Activated B cell treated with CpG ODN at 0.5 μM for 24 hours (primary cell): ENCODE data around the gene RAPGEF2. TPM values are rescaled to one million over a fixed set of nuclear protein-coding genes. Genes with fewer than 3 reads are reported as not detected.

Experiments
- ATAC-seq: fragments of 200-7000 bp; cut with Tn5 transposase; one replicate; pipeline ENCODE4 v1.10.0; 2021; ENCODE audit warnings: low read depth, mild to moderate bottlenecking, moderate library complexity
- CTCF ChIA-PET: fragments of 350-600 bp; sonication (Branson Sonifier 250); formaldehyde crosslinking; loops from one replicate; lab custom pipeline; 2021; ENCODE audit warnings: antibody characterized with exemption; lab: Charles Lee
- POLR2A ChIA-PET: fragments of 350-600 bp; sonication (Branson Sonifier 250); formaldehyde crosslinking; loops from one replicate; lab custom pipeline; 2021; ENCODE audit warnings: antibody characterized with exemption; lab: Charles Lee
- DNase-seq: peaks from one replicate; pipeline ENCODE4 v3.0.0; 2022
- H3K27ac Mint-ChIP-seq: one replicate; pipeline ENCODE4 v1.8.0; 2020; ENCODE audit warnings: mixed read lengths
- H3K27me3 Mint-ChIP-seq: one replicate; pipeline ENCODE4 v1.8.0; 2021; ENCODE audit warnings: mixed read lengths
- H3K36me3 Mint-ChIP-seq: one replicate; pipeline ENCODE4 v1.8.0; 2021; ENCODE audit warnings: low read depth, mixed read lengths
- H3K4me1 Mint-ChIP-seq: one replicate; pipeline ENCODE4 v1.8.0; 2021; ENCODE audit warnings: mixed read lengths
- H3K4me3 Mint-ChIP-seq: one replicate; pipeline ENCODE4 v1.8.0; 2020; ENCODE audit warnings: mild to moderate bottlenecking, mixed read lengths
- H3K9me3 Mint-ChIP-seq: one replicate; pipeline ENCODE4 v1.8.0; 2020; ENCODE audit warnings: mixed read lengths
- intact Hi-C: fragments of 100-400 bp; cut with micrococcal nuclease; formaldehyde crosslinking; loops from one replicate; pipeline ENCODE4 v1.15.1; 2024
- total RNA-seq: library from RNA; stranded (reverse); gene quantifications from 2 replicates; pipeline ENCODE4 v1.2.3, GENCODE V29; 2022
- TF ChIP-seq, protein P1 (sequence below): fragments of 200-600 bp; IDR thresholded peaks from one replicate; pipeline ENCODE4 v1.8.0; 2022; ENCODE audit warnings: antibody characterized with exemption, mild to moderate bottlenecking

RAPGEF2 gene
- total RNA-seq, 1 donor from 2014 or later: 22.9 TPM

DNA sequence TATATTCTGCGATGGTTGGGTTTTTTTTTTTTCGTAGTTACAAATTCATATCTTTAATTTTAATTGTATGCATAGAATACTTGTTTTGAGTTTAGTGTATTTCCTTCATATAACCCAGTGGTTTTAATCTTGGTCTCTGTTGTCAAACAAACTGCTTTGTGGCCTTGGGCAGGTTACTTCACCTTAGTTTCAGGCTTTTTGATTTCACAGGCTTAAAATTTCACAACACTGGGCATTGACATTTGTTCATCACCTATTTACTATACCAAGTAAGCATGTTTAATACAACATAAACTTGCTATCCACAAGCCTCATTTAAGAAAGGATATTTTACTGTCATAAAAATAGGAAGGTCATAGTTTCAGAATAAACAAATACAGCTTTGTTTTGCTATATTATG is 14.7 kb downstream of the RAPGEF2 start:
- Mint-ChIP-seq H3K4me1 (peaks cover 11% of the 10 kb centered on the region), H3K9me3 (no peaks in the 10 kb centered on the region), H3K36me3 (no peaks in the 10 kb centered on the region), H3K27me3 (no peaks in the 10 kb centered on the region), H3K4me3 (no peak overlapping the region), H3K27ac (no peak overlapping the region)
- DNase-seq (no peak), ATAC-seq (no peak)
- intact Hi-C loops: no loop called here
- ChIA-PET POLR2A (no interaction called here), CTCF (no interaction called here)
- TF ChIP-seq, protein P1, sequence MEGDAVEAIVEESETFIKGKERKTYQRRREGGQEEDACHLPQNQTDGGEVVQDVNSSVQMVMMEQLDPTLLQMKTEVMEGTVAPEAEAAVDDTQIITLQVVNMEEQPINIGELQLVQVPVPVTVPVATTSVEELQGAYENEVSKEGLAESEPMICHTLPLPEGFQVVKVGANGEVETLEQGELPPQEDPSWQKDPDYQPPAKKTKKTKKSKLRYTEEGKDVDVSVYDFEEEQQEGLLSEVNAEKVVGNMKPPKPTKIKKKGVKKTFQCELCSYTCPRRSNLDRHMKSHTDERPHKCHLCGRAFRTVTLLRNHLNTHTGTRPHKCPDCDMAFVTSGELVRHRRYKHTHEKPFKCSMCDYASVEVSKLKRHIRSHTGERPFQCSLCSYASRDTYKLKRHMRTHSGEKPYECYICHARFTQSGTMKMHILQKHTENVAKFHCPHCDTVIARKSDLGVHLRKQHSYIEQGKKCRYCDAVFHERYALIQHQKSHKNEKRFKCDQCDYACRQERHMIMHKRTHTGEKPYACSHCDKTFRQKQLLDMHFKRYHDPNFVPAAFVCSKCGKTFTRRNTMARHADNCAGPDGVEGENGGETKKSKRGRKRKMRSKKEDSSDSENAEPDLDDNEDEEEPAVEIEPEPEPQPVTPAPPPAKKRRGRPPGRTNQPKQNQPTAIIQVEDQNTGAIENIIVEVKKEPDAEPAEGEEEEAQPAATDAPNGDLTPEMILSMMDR: no peak

- CTCF ChIA-PET: no interaction called here
- Mint-ChIP-seq H3K36me3 (no peaks in the 10 kb centered on the region), H3K4me3 (no peak overlapping the region), H3K4me1 (peaks cover 13% of the 10 kb centered on the region), H3K9me3 (no peaks in the 10 kb centered on the region), H3K27ac (no peak overlapping the region), H3K27me3 (no peaks in the 10 kb centered on the region)
- ATAC-seq (no peak), DNase-seq (no peak)
- intact Hi-C loops: no loop called here
- POLR2A ChIA-PET: no interaction called here
- TF ChIP-seq, protein P1: no peak
These were observed 15.1 kb downstream of the RAPGEF2 start for GRCh38 chr4:159117968-159118367.

DNA sequence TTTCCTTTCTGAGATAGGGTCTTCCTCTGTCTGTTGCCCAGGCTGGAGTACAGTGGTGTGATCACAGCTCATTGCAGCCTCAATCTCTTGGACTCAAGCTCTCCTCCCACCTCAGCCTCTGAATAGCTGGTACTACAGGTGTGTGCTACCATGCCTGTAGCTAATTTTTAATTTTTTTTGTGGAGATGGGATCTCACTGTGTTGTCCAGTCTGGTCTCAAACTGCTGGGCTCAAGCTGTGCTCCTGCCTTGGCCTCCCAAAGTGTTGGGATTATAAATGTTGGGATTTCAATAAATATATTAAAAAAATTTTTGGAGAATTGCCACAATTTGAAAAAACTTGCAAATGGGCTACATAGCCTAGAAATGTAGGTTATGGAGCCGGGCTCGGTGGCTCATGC is 18.5 kb downstream of the RAPGEF2 start:
- intact Hi-C loops: no loop called here
- ChIA-PET CTCF (interaction anchor here (1.5 kb wide), 1 partner anchor 265 kb away, joined by 3 read pairs; no protein-coding TSS in a partner anchor), POLR2A (no interaction called here)
- no peak for ATAC-seq
- Mint-ChIP-seq H3K36me3 (peaks cover 1% of the 10 kb centered on the region), H3K9me3 (no peaks in the 10 kb centered on the region), H3K4me3 (no peak overlapping the region), H3K4me1 (peaks cover 10% of the 10 kb centered on the region), H3K27ac (no peak overlapping the region), H3K27me3 (no peaks in the 10 kb centered on the region)
- TF ChIP-seq, protein P1: no peak
- no peak for DNase-seq

GRCh38 chr4:159126716-159127115 is 23.8 kb downstream of the RAPGEF2 start:
- intact Hi-C loops: no loop called here
- Mint-ChIP-seq H3K27ac (no peak overlapping the region), H3K4me3 (no peak overlapping the region), H3K9me3 (no peaks in the 10 kb centered on the region), H3K36me3 (peaks cover 1% of the 10 kb centered on the region), H3K27me3 (no peaks in the 10 kb centered on the region), H3K4me1 (peaks cover 10% of the 10 kb centered on the region)
- ChIA-PET POLR2A (no interaction called here), CTCF (no interaction called here)
- ATAC-seq (no peak), DNase-seq (no peak)
- TF ChIP-seq, protein P1: no peak

DNA sequence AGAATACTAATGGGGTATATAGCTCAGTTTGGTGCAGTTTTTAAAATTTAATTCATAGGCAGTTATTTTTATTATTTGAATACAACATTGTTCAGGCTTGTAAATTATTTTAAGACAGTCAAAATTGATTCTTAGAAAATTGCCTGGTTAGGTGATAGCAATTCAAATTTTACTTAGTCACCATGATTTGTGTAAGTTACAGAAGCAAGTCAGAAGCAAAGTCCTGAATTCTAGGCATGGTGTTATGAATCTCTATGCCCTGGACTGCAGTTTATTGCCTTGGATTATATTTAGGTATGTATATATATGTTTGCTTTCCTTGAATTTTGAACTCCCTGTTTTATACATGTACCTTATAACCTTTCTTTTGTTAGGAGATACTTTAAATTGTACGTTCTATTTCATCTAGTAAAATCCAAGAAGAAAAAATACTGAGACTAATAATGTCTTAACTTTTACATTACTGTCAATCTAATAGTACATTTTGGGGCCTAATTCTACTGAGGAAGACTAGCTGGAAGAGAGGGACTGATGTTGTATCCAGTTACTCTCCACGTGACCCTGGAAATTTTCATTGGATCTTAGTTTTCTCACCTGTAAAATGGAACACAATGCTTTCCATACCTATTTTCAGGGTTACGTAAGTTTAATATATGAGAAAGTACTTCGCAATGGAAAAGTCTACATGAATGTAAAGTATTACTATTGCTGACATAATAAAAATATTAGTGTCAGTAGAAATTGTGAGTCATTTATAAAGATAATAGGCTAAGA is 25.1 kb downstream of the RAPGEF2 start:
- peaks cover 9% of the 10 kb centered on the region for H3K4me1 Mint-ChIP-seq
- DNase-seq (no peak), ATAC-seq (no peak)
- ChIA-PET CTCF (no interaction called here), POLR2A (no interaction called here)
- H3K27ac Mint-ChIP-seq: no peak overlapping the region
- no peak overlapping the region for H3K4me3 Mint-ChIP-seq
- H3K27me3 Mint-ChIP-seq: no peaks in the 10 kb centered on the region
- TF ChIP-seq, protein P1: no peak
- H3K36me3 Mint-ChIP-seq: peaks cover 1% of the 10 kb centered on the region
- intact Hi-C loops: no loop called here
- no peaks in the 10 kb centered on the region for H3K9me3 Mint-ChIP-seq
